Calu3 (cell line): ENCODE results near the gene HES6. TPM values are rescaled to one million over a fixed set of nuclear protein-coding genes. Genes with fewer than 3 reads are reported as not detected.

Source experiments
- BruUV-seq: library from RNA; stranded (reverse); fragments of 400-500 nt; replicated peaks from 2 replicates; lab custom pipeline; 2021; lab: Mats Ljungman, UMichigan
- CTCF ChIA-PET: fragments of 300-600 bp; sonication (Branson Sonifier 250); formaldehyde crosslinking; loops from one replicate; lab custom pipeline; 2022; ENCODE audit warnings: antibody characterized with exemption; lab: Charles Lee
- DNase-seq: peaks from one replicate; pipeline ENCODE4 v3.0.0; 2022
- H3K27ac Mint-ChIP-seq: one replicate; pipeline ENCODE4 v1.8.0; 2022; ENCODE audit warnings: mixed read lengths; ENCODE audit not compliant: unreplicated experiment
- H3K27me3 Mint-ChIP-seq: one replicate; pipeline ENCODE4 v1.8.0; 2022; ENCODE audit warnings: mixed read lengths; ENCODE audit not compliant: unreplicated experiment
- H3K36me3 Mint-ChIP-seq: one replicate; pipeline ENCODE4 v1.8.0; 2022; ENCODE audit warnings: mild to moderate bottlenecking, moderate library complexity, mixed read lengths; ENCODE audit not compliant: insufficient read depth, unreplicated experiment
- H3K4me1 Mint-ChIP-seq: one replicate; pipeline ENCODE4 v1.8.0; 2022; ENCODE audit warnings: mild to moderate bottlenecking, low read depth, mixed read lengths; ENCODE audit not compliant: unreplicated experiment
- H3K4me3 Mint-ChIP-seq: one replicate; pipeline ENCODE4 v1.8.0; 2022; ENCODE audit warnings: mild to moderate bottlenecking, low read depth, moderate library complexity, mixed read lengths; ENCODE audit not compliant: unreplicated experiment
- H3K9me3 Mint-ChIP-seq: one replicate; pipeline ENCODE4 v1.8.0; 2022; ENCODE audit warnings: low read depth, mixed read lengths; ENCODE audit not compliant: unreplicated experiment
- CTCF ChIP-seq: fragments of 200-600 bp; IDR thresholded peaks from one replicate; pipeline ENCODE4 v1.8.0; 2022; ENCODE audit warnings: antibody characterized with exemption; ENCODE audit not compliant: unreplicated experiment
- intact Hi-C: fragments of 100-400 bp; cut with micrococcal nuclease; formaldehyde crosslinking; loops from one replicate; pipeline ENCODE4 v1.10.0; 2022; ENCODE audit not compliant: unreplicated experiment
- total RNA-seq: library from RNA; stranded (reverse); gene quantifications from 2 replicates; pipeline ENCODE4 v1.2.3, GENCODE V29; 2022

Gene HES6
- total RNA-seq, 1 experiment from 2014 or later: 8.0 TPM

- TF ChIP-seq CTCF: no peak
- peaks cover 36% of the 10 kb centered on the region for H3K27me3 Mint-ChIP-seq
- peaks cover 21% of the 10 kb centered on the region for H3K36me3 Mint-ChIP-seq
- no peak overlapping the region for H3K4me3 Mint-ChIP-seq
- H3K27ac Mint-ChIP-seq: no peak overlapping the region
- CTCF ChIA-PET: no interaction called here
- intact Hi-C loops: no loop called here
- no peaks in the 10 kb centered on the region for H3K9me3 Mint-ChIP-seq
- no peak for DNase-seq
- BruUV-seq: no TSS peak
- peaks cover 8% of the 10 kb centered on the region for H3K4me1 Mint-ChIP-seq
Observed at GRCh38 chr2:238236571-238236970, 3.3 kb downstream of the HES6 start.

- no peak overlapping the region for H3K4me3 Mint-ChIP-seq
Observed at GRCh38 chr2:238235856-238236255, 4.0 kb downstream of the HES6 start.

DNA sequence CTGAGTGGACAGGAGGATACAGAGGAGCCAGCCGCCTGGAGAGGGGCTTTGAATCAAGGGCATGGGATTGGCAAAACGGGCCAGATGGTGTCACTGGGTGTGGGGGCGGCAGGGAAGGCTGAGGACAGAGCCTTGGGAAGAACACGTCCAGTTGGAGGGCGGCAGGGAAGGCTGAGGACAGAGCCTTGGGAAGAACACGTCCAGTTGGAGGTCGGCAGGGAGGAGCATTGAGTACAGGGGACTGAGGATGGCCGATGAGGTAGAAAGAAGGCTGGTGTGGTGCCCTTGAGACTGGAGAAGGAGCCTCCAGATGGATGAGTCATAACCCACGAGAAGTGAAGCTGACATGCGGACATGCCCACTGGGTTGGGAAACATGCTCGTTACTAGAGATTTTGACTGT, 4.5 kb downstream of the HES6 start:
- TF ChIP-seq CTCF: no peak
- H3K9me3 Mint-ChIP-seq: no peaks in the 10 kb centered on the region
- DNase-seq: no peak
- intact Hi-C loops: no loop called here
- H3K27me3 Mint-ChIP-seq: peaks cover 31% of the 10 kb centered on the region
- H3K36me3 Mint-ChIP-seq: peaks cover 30% of the 10 kb centered on the region
- BruUV-seq: no TSS peak
- no peak overlapping the region for H3K27ac Mint-ChIP-seq
- peaks cover 12% of the 10 kb centered on the region for H3K4me1 Mint-ChIP-seq
- CTCF ChIA-PET: no interaction called here
- no peak overlapping the region for H3K4me3 Mint-ChIP-seq

More at GRCh38 chr2:238235856-238236255, 4.0 kb downstream of the HES6 start:
- H3K36me3 Mint-ChIP-seq: peaks cover 26% of the 10 kb centered on the region
- TF ChIP-seq CTCF: no peak
- peaks cover 31% of the 10 kb centered on the region for H3K27me3 Mint-ChIP-seq
- H3K4me1 Mint-ChIP-seq: peaks cover 9% of the 10 kb centered on the region
- DNase-seq: no peak
- CTCF ChIA-PET: no interaction called here
- intact Hi-C loops: no loop called here
- H3K9me3 Mint-ChIP-seq: no peaks in the 10 kb centered on the region
- H3K27ac Mint-ChIP-seq: no peak overlapping the region
- BruUV-seq: no TSS peak

DNA sequence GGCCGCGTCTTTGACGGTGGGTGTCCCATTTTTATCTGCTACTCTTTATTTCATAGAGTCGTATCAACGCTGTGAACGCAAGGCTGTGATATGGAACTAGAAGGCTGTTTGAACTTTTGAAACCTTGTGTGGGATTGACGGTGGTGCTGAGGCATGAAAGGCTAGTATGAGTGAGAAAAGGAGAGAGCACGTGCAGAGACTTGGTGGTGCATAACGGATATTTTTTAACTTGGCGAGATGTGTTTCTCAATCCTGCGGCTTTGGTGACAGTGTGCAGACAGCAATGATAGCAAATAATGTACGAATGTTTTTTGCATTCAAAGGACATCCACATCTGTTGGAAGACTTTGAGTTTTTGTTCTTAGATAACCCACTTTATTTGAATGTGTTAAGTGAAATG, 6.2 kb downstream of the HES6 start:
- H3K36me3 Mint-ChIP-seq: peaks cover 21% of the 10 kb centered on the region
- BruUV-seq: no TSS peak
- CTCF ChIA-PET: no interaction called here
- no peaks in the 10 kb centered on the region for H3K9me3 Mint-ChIP-seq
- H3K27me3 Mint-ChIP-seq: peaks cover 31% of the 10 kb centered on the region
- intact Hi-C loops: no loop called here
- no peak overlapping the region for H3K27ac Mint-ChIP-seq
- no peak for TF ChIP-seq CTCF
- no peak for DNase-seq
- H3K4me1 Mint-ChIP-seq: peaks cover 10% of the 10 kb centered on the region
- H3K4me3 Mint-ChIP-seq: peak overlapping the region; percentile 74
